Activated naive CD8-positive, alpha-beta T cell (primary cell): ENCODE results near the gene ZAR1.

Experiments used
- H3K27ac Mint-ChIP-seq: one replicate; pipeline ENCODE4 v1.8.0; 2021; ENCODE audit warnings: mixed read lengths
- H3K27me3 Mint-ChIP-seq: one replicate; pipeline ENCODE4 v1.8.0; 2021; ENCODE audit warnings: mixed read lengths
- H3K36me3 Mint-ChIP-seq: one replicate; pipeline ENCODE4 v1.8.0; 2021; ENCODE audit warnings: mixed read lengths
- H3K4me1 Mint-ChIP-seq: one replicate; pipeline ENCODE4 v1.8.0; 2021; ENCODE audit warnings: low read depth, mixed read lengths
- H3K4me3 Mint-ChIP-seq: one replicate; pipeline ENCODE4 v1.8.0; 2021; ENCODE audit warnings: mild to moderate bottlenecking, mixed read lengths
- H3K9me3 Mint-ChIP-seq: one replicate; pipeline ENCODE4 v1.8.0; 2021; ENCODE audit warnings: low read depth, mixed read lengths

ZAR1 gene

DNA sequence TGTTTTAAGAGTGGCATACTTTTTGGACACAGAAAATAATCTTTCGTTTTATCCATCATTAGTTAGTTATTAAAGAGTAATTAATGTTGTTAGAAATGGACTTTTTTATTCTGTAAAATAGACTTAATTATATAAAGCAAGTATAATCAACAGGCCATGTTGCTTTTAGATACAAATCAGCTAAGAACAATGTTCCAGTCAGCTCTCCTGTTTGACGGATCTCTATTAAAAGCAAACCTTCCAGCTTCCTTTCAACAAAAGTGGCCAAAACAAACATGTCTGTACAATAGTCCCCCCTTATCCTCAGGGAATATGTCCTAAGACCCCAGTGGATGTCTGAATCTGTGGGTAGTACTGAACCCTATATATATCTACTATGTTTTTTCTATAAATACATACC, 11.8 kb upstream of the ZAR1 start:
- peaks cover 7% of the 10 kb centered on the region for H3K36me3 Mint-ChIP-seq
- H3K4me1 Mint-ChIP-seq: peaks cover 5% of the 10 kb centered on the region
- no peak overlapping the region for H3K4me3 Mint-ChIP-seq
- H3K27ac Mint-ChIP-seq: no peak overlapping the region
- peaks cover 14% of the 10 kb centered on the region for H3K27me3 Mint-ChIP-seq
- no peaks in the 10 kb centered on the region for H3K9me3 Mint-ChIP-seq

DNA sequence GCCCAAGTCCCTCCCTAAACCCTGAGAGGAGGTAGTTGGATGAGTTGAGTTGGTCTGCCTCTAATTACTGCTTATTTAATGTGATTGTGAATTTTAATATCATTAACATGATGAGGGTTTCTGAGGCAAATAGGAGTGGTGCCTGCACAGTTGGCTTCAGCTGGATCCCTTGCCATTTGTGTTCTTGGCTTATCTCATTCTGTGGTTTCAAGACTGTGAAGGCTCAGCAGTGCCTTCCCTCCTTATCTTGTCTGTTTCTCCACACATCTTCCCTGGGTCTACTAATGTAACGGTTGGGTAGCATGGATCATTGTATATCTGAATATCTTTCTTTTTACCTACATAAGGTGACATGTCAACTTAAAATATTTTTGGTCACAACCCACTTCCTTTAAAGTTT, 8.5 kb upstream of the ZAR1 start:
- Mint-ChIP-seq H3K4me1 (peaks cover 15% of the 10 kb centered on the region), H3K4me3 (no peak overlapping the region), H3K27ac (no peak overlapping the region), H3K9me3 (no peaks in the 10 kb centered on the region), H3K36me3 (peaks cover 5% of the 10 kb centered on the region), H3K27me3 (peaks cover 28% of the 10 kb centered on the region)

DNA sequence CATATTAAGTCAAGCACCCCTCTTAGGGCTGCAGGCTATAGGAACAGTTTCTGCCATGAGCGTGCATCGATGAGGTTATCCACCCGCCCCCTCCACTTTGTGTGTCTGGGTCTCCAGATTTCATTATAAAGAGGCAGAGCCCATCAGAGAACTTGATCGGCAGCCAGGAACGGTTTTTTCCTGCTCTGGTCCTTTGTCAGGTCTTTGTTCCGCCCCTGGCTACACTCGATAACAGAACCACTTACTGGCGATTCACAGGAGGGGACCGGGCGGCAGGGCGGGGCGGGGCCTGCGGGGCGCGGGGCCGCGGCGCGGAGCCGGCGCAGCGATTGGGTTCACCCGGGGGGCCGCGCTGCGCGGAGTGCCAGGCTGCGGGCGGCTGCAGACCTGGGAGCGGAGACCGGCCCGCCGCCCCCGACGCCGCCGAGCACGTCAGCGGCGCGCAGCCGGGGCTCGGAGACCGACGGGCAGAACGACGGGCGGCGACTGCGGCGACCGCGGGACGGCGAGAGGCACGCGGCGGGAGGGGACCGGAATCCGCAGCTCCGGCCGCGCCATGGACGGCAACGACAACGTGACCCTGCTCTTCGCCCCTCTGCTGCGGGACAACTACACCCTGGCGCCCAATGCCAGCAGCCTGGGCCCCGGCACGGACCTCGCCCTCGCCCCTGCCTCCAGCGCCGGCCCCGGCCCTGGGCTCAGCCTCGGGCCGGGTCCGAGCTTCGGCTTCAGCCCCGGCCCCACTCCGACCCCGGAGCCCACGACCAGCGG, 6.9 kb upstream of the ZAR1 start, which contains the start of gene SLC10A4:
Gene SLC10A4 (plus strand): TSS at position 338 of the 771 bp plus-strand sequence. CDS start 219 bp downstream, at position 557.
- H3K9me3 Mint-ChIP-seq: no peaks in the 10 kb centered on the region
- peaks cover 5% of the 10 kb centered on the region for H3K36me3 Mint-ChIP-seq
- H3K27me3 Mint-ChIP-seq: peaks cover 36% of the 10 kb centered on the region

DNA sequence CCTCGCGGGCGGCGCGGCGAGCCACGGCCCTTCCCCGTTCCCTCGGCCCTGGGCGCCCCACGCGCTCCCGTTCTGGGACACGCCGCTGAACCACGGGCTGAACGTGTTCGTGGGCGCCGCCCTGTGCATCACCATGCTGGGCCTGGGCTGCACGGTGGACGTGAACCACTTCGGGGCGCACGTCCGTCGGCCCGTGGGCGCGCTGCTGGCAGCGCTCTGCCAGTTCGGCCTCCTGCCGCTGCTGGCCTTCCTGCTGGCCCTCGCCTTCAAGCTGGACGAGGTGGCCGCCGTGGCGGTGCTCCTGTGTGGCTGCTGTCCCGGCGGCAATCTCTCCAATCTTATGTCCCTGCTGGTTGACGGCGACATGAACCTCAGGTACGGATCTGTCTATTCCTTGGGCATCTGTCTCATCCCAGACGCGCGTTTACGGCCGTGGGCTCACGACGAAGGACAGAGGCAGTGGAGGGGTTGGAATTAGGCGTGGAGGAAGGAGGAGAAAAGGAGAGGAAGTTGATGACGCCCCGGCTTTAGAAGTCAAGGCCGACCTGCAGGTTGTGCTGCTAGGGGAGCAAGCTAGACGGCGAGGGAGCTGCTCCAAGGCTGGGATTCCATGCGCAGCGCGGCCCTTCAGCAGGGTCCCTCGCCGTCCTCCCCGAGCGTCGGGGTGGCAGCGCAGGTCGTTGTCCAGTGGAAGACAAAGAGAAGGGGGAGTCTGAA, 6.1 kb upstream of the ZAR1 start:
- H3K36me3 Mint-ChIP-seq: peaks cover 5% of the 10 kb centered on the region
- H3K4me3 Mint-ChIP-seq: peak overlapping the region; percentile 73
- no peaks in the 10 kb centered on the region for H3K9me3 Mint-ChIP-seq
- peaks cover 43% of the 10 kb centered on the region for H3K27me3 Mint-ChIP-seq
- no peak overlapping the region for H3K27ac Mint-ChIP-seq
- H3K4me1 Mint-ChIP-seq: peaks cover 15% of the 10 kb centered on the region

More for the DNA sequence above, 6.9 kb upstream of the ZAR1 start, which contains the start of gene SLC10A4:
- H3K4me1 Mint-ChIP-seq: peaks cover 15% of the 10 kb centered on the region
- no peak within 1 kb of the TSS for H3K27ac Mint-ChIP-seq
- H3K4me3 Mint-ChIP-seq: peak within 1 kb of the TSS; percentile 77

DNA sequence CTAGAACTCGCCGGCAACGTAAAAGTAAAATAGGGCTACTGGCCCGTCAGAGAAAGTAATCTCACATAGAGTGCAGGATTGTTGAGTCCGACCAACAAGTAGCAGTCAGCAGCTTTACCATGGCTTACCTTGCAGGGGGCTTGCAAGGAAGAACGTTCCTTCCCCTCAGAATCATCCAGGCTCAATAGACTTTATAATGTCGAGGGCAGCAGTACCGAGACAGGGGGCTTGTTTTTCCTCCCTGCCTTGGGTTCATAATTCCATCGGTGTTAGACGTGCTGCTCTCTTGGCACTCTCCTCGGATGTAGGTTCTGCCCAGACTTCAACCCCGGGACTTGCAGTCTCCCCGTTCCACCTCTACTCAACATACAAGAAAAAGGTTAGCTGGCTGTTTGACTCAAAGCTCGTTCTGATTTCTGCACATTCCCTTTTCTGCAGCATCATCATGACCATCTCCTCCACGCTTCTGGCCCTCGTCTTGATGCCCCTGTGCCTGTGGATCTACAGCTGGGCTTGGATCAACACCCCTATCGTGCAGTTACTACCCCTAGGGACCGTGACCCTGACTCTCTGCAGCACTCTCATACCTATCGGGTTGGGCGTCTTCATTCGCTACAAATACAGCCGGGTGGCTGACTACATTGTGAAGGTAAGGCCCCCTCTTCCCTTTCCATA, 5.4 kb upstream of the ZAR1 start:
- Mint-ChIP-seq H3K27me3 (peaks cover 48% of the 10 kb centered on the region), H3K4me1 (peaks cover 15% of the 10 kb centered on the region), H3K9me3 (no peaks in the 10 kb centered on the region), H3K4me3 (peak overlapping the region; percentile 73), H3K27ac (no peak overlapping the region), H3K36me3 (peaks cover 5% of the 10 kb centered on the region)

DNA sequence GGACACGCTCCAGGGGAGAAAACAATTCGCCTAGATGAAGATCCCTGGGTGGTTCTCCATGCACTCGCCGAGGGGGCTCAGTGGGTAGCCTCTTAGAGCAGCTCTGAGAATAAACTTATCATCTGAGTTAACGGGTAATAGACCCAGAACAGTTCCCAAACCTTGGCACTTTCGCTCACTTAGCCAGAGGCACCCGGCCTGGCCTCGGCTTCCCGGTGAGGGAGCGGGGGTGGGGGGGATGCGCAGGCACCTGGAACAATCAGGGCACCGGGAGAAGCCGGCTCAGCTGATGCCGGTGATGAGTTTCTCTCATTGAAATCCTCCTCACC, 405 bp upstream of the ZAR1 start:
- Mint-ChIP-seq H3K4me1 (peaks cover 3% of the 10 kb centered on the region), H3K4me3 (peak overlapping the region; percentile 44), H3K27me3 (peaks cover 26% of the 10 kb centered on the region), H3K27ac (no peak overlapping the region), H3K9me3 (no peaks in the 10 kb centered on the region), H3K36me3 (no peaks in the 10 kb centered on the region)

DNA sequence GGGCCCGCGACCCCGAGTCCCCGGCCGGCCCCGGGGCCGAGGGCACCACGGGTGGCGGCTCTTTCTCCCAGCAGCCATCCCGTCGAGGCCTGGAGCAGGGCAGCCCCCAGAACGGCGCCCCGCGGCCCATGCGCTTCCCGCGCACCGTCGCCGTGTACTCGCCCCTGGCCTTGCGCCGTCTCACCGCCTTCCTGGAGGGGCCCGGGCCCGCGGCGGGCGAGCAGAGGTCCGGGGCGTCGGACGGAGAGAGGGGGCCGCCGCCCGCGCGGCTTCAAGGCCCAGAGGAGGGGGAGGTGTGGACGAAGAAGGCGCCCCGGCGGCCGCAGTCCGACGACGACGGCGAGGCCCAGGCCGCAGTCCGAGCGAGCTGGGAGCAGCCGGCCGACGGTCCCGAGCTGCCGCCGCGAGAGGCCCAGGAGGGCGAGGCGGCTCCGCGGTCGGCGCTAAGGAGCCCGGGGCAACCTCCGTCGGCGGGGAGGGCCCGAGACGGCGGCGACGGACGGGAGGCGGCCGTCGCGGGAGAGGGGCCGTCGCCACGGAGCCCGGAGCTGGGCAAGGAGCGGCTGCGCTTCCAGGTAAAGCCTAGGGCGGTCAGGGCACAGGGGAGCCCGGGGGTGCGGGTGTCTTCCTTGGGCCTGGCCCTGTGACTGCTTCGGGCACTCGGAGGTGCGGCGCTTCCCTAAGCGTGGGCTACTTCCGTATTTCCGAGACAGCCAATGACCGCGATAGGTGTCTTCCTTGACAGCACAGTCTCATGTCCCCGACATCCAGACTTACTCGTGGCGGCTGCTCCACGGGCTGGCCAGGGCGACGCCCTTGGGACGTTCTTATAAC, 845 bp downstream of the ZAR1 start:
- Mint-ChIP-seq H3K9me3 (no peaks in the 10 kb centered on the region), H3K36me3 (no peaks in the 10 kb centered on the region), H3K4me1 (no peaks in the 10 kb centered on the region), H3K4me3 (peak overlapping the region; percentile 27), H3K27ac (no peak overlapping the region), H3K27me3 (peaks cover 20% of the 10 kb centered on the region)

DNA sequence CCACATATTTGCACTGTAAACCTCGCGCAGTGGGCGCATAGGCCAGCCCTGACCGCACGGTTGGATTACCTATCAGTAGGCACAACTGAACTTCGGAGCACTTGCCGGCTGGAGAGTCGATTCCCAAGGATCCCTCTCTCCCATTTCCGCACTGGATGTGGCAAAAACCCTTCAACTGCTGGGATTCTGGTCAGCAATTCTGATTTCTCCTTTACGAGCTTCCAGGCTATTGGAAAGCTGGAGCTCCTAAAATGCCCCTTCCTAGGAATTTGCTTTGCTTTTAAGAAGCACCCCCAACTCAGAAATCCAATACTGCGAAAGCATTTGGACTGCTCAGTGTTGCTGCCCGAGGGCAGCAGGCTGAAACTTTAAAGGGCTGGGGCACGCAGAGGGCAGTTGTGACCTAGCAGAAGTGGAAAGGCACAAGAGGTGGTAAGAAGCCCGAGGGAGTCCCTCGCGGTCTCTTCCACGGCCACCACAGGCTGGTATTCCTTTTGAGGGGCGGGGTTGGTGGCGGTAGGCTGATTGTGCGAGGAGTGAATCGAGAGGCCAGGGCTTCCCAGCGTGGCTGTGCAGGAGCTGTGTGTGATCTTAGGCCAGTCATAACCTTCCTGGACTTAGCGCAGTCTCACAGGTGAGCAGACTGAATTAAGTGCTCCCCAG, 1.6 kb downstream of the ZAR1 start:
- peaks cover 20% of the 10 kb centered on the region for H3K27me3 Mint-ChIP-seq
- no peak overlapping the region for H3K27ac Mint-ChIP-seq
- no peaks in the 10 kb centered on the region for H3K36me3 Mint-ChIP-seq
- no peaks in the 10 kb centered on the region for H3K9me3 Mint-ChIP-seq
- no peaks in the 10 kb centered on the region for H3K4me1 Mint-ChIP-seq
- no peak overlapping the region for H3K4me3 Mint-ChIP-seq

DNA sequence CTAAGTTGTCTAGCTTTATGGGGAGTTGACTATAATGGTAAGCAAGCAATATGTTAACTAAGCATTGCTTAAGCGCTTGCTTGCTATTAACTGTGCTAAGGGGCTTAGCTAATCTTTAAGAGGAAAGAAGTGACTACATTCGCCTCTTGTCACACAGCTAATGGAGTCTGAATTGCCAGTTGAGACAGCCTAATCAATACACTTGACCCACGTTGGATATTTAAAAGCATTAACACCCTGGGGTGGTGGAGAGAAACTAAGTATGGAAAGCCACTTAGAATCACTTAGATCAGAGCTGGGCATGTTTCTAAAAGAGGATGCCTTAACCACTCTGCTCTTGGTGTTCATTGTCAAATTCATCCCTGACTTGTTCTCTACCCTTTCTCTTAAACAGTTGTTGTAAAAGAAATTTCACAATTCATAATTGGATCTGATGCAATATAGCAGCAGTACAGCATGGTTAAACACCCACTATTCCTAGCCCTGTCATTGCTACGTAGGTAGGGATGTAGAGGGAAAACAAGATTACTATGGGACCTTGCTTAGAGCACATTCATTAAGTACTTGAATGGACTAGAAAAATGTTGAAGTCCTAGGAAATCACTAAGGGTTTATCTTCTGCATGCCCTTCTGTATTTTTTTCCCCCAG, 3.5 kb downstream of the ZAR1 start:
- H3K36me3 Mint-ChIP-seq: no peaks in the 10 kb centered on the region
- no peaks in the 10 kb centered on the region for H3K9me3 Mint-ChIP-seq
- H3K4me1 Mint-ChIP-seq: no peaks in the 10 kb centered on the region
- no peak overlapping the region for H3K4me3 Mint-ChIP-seq
- peaks cover 8% of the 10 kb centered on the region for H3K27me3 Mint-ChIP-seq
- H3K27ac Mint-ChIP-seq: no peak overlapping the region

DNA sequence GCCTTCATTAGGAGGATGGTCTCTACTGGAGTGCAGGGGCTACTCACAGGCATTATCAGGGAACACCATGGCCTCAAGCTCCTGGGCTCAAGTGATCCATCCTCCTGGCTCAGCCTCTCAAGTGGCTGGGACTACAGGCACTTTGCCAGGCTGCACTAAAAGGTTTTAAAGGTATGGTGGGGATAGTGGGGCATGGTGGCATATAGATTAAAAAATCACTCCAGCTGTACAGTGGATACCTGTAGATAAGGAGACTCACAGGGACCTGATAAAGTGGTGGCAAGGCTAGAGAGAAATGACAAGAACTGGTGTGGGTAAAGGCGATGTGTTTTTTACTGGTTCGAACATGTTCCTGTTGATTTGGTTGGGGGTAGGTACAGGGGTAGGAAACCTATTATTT, 5.9 kb downstream of the ZAR1 start:
- Mint-ChIP-seq H3K36me3 (peaks cover 5% of the 10 kb centered on the region), H3K4me1 (peaks cover 12% of the 10 kb centered on the region), H3K27ac (no peak overlapping the region), H3K4me3 (no peak overlapping the region), H3K9me3 (no peaks in the 10 kb centered on the region), H3K27me3 (no peaks in the 10 kb centered on the region)

DNA sequence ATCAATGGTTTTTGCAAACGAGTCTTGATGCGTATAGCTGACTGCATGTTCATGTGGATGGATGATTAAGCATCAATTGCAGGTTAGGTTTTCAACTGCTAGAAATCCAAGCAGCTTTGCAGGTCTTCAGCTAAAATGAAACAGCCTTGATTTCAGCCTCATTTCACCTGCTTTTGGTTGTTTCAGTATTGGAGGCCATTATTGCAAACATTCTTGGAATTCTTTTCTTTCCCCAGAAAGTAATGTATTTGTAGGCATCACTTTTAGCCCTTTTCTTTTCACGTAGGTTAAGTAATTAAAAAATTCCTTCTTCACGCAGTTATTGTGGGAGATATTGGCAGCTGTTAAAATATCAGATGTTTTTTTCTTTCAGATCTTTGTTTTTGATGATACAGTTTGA, 8.8 kb downstream of the ZAR1 start:
- Mint-ChIP-seq H3K36me3 (peaks cover 7% of the 10 kb centered on the region), H3K4me1 (peaks cover 12% of the 10 kb centered on the region), H3K4me3 (no peak overlapping the region), H3K27me3 (no peaks in the 10 kb centered on the region), H3K27ac (peak overlapping the region; percentile 73), H3K9me3 (no peaks in the 10 kb centered on the region)

DNA sequence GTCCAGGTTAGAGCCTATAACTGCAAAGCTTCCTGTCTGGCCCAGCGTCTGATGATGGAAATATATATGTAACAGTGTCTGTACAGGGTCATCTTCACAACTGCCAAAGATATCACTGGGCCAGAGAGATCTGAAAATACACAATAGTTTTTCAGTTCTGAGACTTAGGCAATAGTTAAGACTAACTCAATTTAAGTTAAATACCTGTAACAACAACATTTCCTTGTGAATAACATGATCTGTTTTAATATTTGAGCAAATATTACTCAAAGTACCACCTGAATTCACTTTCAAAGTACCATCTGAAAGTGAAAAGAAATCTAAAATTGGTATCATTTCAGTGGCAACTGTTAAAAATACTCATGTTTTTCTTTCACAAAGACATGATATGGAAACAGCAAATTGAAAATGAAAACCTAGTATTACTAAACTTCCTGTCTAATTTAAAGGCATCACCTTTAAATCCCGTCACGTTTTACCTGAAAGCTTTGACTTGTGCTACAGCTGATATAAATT, 9.6 kb downstream of the ZAR1 start:
- Mint-ChIP-seq H3K4me3 (no peak overlapping the region), H3K27ac (peak overlapping the region; percentile 73), H3K27me3 (no peaks in the 10 kb centered on the region), H3K4me1 (peaks cover 13% of the 10 kb centered on the region), H3K36me3 (peaks cover 7% of the 10 kb centered on the region), H3K9me3 (no peaks in the 10 kb centered on the region)

DNA sequence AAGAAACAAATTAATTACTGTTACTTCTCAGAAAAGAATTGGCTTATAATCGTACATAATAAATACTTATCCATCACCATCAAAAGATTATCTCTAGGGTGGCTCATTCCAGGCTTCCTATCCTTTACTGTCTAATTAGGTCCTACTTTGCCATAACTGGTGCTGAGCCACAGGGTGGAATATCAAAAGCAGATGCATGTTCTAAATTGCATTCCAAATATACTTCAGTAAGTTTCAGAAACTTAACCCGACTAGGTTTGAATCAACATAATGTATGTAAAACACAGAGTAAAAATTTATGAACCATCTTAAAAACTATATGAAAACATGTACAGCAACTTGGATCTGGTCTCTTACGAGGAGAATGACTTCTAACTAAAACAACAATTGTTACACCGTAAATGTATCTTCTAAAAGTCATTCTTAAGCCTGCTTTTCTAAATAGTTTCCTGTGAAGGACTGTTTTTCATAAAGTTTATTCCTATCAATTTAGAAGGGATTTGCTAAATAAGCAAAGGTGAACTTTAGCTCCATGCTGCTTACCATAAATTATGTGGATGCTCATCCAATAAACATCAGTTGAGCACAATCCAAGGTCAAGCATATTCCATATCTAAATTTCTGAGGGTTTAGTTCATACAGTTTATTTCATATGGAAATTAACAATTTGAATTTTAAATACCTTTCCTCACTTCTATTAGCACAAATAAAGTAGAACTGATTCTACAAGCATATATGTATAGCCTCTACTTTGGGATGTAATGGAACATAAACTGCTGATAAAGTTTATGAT, 13.4 kb downstream of the ZAR1 start:
- H3K9me3 Mint-ChIP-seq: no peaks in the 10 kb centered on the region
- H3K27me3 Mint-ChIP-seq: no peaks in the 10 kb centered on the region
- H3K4me1 Mint-ChIP-seq: peaks cover 13% of the 10 kb centered on the region
- no peak overlapping the region for H3K27ac Mint-ChIP-seq
- peaks cover 9% of the 10 kb centered on the region for H3K36me3 Mint-ChIP-seq
- H3K4me3 Mint-ChIP-seq: no peak overlapping the region
